Activated naive CD4-positive, alpha-beta T cell treated with Interleukin-2 at 50 U/mL for 16 hours (primary cell): ENCODE measurements around the gene SNAPC1.
"Not testable (repeated sequence)": the region's sequence is repeated elsewhere in the genome, so short reads cannot be mapped to it uniquely, and the experiment has no call there.

Experiments
- DNase-seq: peaks from one replicate; pipeline ENCODE4 v3.0.0-alpha.2; 2020

Gene SNAPC1

GRCh38 chr14:61761959-61762786, at the start of gene SNAPC1:
TSS of gene SNAPC1 (plus strand) at chr14:61762420. CDS start at chr14:61762461, 41 bp downstream.
- peak; percentile 98 for DNase-seq

GRCh38 chr14:61713724-61714437, 48.3 kb upstream of the SNAPC1 start:
- no peak for DNase-seq

- no peak for DNase-seq
These were observed 45.3 kb upstream of the SNAPC1 start for GRCh38 chr14:61716956-61717355.

- no peak for DNase-seq
These were observed 44.2 kb upstream of the SNAPC1 start for GRCh38 chr14:61718039-61718438.

- DNase-seq, result no peak
These were observed 42.6 kb upstream of the SNAPC1 start for GRCh38 chr14:61719344-61720293.

- no peak for DNase-seq
These were observed 41.9 kb upstream of the SNAPC1 start for GRCh38 chr14:61720294-61720661.

GRCh38 chr14:61720741-61721140, 41.5 kb upstream of the SNAPC1 start:
- no peak for DNase-seq

GRCh38 chr14:61724133-61724532, 38.1 kb upstream of the SNAPC1 start:
- no peak for DNase-seq

GRCh38 chr14:61726778-61727658, 35.2 kb upstream of the SNAPC1 start:
- no peak for DNase-seq

- DNase-seq, result no peak
These were observed 31.4 kb upstream of the SNAPC1 start for GRCh38 chr14:61730756-61731373.

- no peak for DNase-seq
These were observed 28.2 kb upstream of the SNAPC1 start for GRCh38 chr14:61733972-61734371.

GRCh38 chr14:61736751-61737150, 25.5 kb upstream of the SNAPC1 start:
- no peak for DNase-seq

GRCh38 chr14:61737915-61738314, 24.3 kb upstream of the SNAPC1 start:
- no peak for DNase-seq

GRCh38 chr14:61739133-61739532, 23.1 kb upstream of the SNAPC1 start:
- DNase-seq, result no peak

GRCh38 chr14:61742371-61742770, 19.8 kb upstream of the SNAPC1 start:
- no peak for DNase-seq

- DNase-seq, result no peak
These were observed 18.0 kb upstream of the SNAPC1 start for GRCh38 chr14:61744238-61744637.

- not testable (repeated sequence) for DNase-seq
These were observed 15.9 kb upstream of the SNAPC1 start for GRCh38 chr14:61746346-61746745.

- no peak for DNase-seq
These were observed 15.3 kb upstream of the SNAPC1 start for GRCh38 chr14:61746881-61747280.

GRCh38 chr14:61747342-61747741, 14.9 kb upstream of the SNAPC1 start:
- DNase-seq, result no peak

- DNase-seq, result no peak
These were observed 13.0 kb upstream of the SNAPC1 start for GRCh38 chr14:61749264-61749663.

- DNase-seq, result no peak
These were observed 12.4 kb upstream of the SNAPC1 start for GRCh38 chr14:61749867-61750266.
